OCI-LY3 (cell line): Measurements from ENCODE around the gene VCL.

Experiments
- EZH2phosphoT487 ChIP-seq: fragments of 200-600 bp; shearing (Covaris generic); IDR thresholded peaks from 2 replicates; pipeline ENCODE4 v1.6.1; 2018; ENCODE audit warnings: antibody characterized with exemption, mixed run types, low read depth
- TF ChIP-seq, protein P1 (sequence below): fragments of 200-600, 300-600 bp; sonication (generic); IDR thresholded peaks from 2 replicates; pipeline ENCODE4 v1.5.1; 2014; ENCODE audit warnings: antibody characterized with exemption, low read length, low read depth

DNA sequence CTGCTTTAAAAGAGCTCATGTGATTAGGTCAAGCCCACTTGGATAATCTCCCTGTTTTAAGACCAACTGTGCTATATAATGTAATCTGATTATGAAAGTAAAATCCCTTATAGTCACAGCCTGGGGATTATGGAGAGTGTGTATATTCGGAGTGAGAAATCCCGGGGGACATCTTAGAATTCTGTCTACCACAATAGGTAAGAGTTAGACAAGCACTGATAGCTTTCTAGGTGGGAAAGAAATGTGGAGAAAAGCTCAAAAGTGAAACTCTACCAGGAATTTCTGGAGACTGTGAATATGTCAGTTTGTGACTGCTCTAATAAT, 2.9 kb upstream of the VCL start:
- TF ChIP-seq, protein P1, sequence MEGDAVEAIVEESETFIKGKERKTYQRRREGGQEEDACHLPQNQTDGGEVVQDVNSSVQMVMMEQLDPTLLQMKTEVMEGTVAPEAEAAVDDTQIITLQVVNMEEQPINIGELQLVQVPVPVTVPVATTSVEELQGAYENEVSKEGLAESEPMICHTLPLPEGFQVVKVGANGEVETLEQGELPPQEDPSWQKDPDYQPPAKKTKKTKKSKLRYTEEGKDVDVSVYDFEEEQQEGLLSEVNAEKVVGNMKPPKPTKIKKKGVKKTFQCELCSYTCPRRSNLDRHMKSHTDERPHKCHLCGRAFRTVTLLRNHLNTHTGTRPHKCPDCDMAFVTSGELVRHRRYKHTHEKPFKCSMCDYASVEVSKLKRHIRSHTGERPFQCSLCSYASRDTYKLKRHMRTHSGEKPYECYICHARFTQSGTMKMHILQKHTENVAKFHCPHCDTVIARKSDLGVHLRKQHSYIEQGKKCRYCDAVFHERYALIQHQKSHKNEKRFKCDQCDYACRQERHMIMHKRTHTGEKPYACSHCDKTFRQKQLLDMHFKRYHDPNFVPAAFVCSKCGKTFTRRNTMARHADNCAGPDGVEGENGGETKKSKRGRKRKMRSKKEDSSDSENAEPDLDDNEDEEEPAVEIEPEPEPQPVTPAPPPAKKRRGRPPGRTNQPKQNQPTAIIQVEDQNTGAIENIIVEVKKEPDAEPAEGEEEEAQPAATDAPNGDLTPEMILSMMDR = no peak
- no peak for TF ChIP-seq EZH2phosphoT487
